Measurements from ENCODE around the gene ASCL5.

Gene ASCL5

GRCh38 chr1:201115390-201115937 is 11.5 kb downstream of the ASCL5 start:
- no peak overlapping the region for H3K4me3 ChIP-seq
- peaks cover 6% of the 10 kb centered on the region for H3K4me1 ChIP-seq
- H3K9me3 ChIP-seq = no peaks in the 10 kb centered on the region
- H3K36me3 ChIP-seq (replicated peaks) = no peaks in the 10 kb centered on the region
- in situ Hi-C loops (cut with MboI; ENCODE audit: low sequenced_read_pairs) = loop anchor here (5.0 to 10.0 kb wide), 2 partner anchors 59 to 138 kb away; no protein-coding TSS in a partner anchor
- no peaks in the 10 kb centered on the region for H3K27me3 ChIP-seq (ENCODE audit: low read depth)
- no peak for DNase-seq (ENCODE audit: low spot score in 2 of 2)

GRCh38 chr1:201114245-201115131 is 12.5 kb downstream of the ASCL5 start:
- in situ Hi-C loops (cut with MboI; ENCODE audit: low sequenced_read_pairs) = loop anchor here (5.0 to 10.0 kb wide), 2 partner anchors 60 to 137 kb away; no protein-coding TSS in a partner anchor
- Histone ChIP-seq H3K4me3 (peak overlapping the region; percentile 36), H3K27me3 (ENCODE audit: low read depth) (no peaks in the 10 kb centered on the region)

GRCh38 chr1:201113451-201114244 is 13.3 kb downstream of the ASCL5 start:
- H3K27me3 ChIP-seq (ENCODE audit: low read depth) = no peaks in the 10 kb centered on the region
- H3K4me3 ChIP-seq = peak overlapping the region; percentile 36
- H3K36me3 ChIP-seq (replicated peaks) = no peaks in the 10 kb centered on the region
- H3K4me1 ChIP-seq = peaks cover 9% of the 10 kb centered on the region
- no peak for DNase-seq (ENCODE audit: low spot score in 2 of 2)
- no peaks in the 10 kb centered on the region for H3K9me3 ChIP-seq
- in situ Hi-C loops (cut with MboI; ENCODE audit: low sequenced_read_pairs) = loop anchor here (10.0 kb wide), 1 partner anchor 61 kb away; no protein-coding TSS in a partner anchor

More at GRCh38 chr1:201114245-201115131, 12.5 kb downstream of the ASCL5 start:
- Histone ChIP-seq H3K9me3 (no peaks in the 10 kb centered on the region), H3K4me1 (peaks cover 6% of the 10 kb centered on the region), H3K36me3 (replicated peaks) (no peaks in the 10 kb centered on the region)
- peak; percentile 90 to 93 for DNase-seq (ENCODE audit: low spot score in 2 of 2)

- no peaks in the 10 kb centered on the region for H3K9me3 ChIP-seq
- DNase-seq (ENCODE audit: low spot score in 2 of 2) = no peak
- no peaks in the 10 kb centered on the region for H3K36me3 ChIP-seq (replicated peaks)
- H3K4me3 ChIP-seq = no peak overlapping the region
- peaks cover 14% of the 10 kb centered on the region for H3K4me1 ChIP-seq
- in situ Hi-C loops (cut with MboI; ENCODE audit: low sequenced_read_pairs) = loop anchor here (10.0 kb wide), 1 partner anchor 62 kb away; no protein-coding TSS in a partner anchor
- H3K27me3 ChIP-seq (ENCODE audit: low read depth) = no peaks in the 10 kb centered on the region
Measured at GRCh38 chr1:201112926-201113325, 14.1 kb downstream of the ASCL5 start.

- H3K36me3 ChIP-seq (replicated peaks) = no peaks in the 10 kb centered on the region
- H3K9me3 ChIP-seq = no peaks in the 10 kb centered on the region
- in situ Hi-C loops (cut with MboI; ENCODE audit: low sequenced_read_pairs) = loop anchor here (10.0 kb wide), 1 partner anchor 63 kb away; no protein-coding TSS in a partner anchor
- no peak within 1 kb of the TSS for H3K4me3 ChIP-seq
- no peaks in the 10 kb centered on the region for H3K27me3 ChIP-seq (ENCODE audit: low read depth)
- DNase-seq (ENCODE audit: low spot score in 2 of 2) = no peak
- peaks cover 14% of the 10 kb centered on the region for H3K4me1 ChIP-seq
Measured at GRCh38 chr1:201112173-201112731, 14.7 kb downstream of the ASCL5 start, which contains the start of gene CACNA1S. Gene CACNA1S (minus strand): TSS chr1:201112426. CDS start chr1:201112339, 87 bp downstream.

- Histone ChIP-seq H3K4me1 (peaks cover 14% of the 10 kb centered on the region), H3K9me3 (no peaks in the 10 kb centered on the region), H3K4me3 (no peak overlapping the region), H3K36me3 (replicated peaks) (no peaks in the 10 kb centered on the region), H3K27me3 (ENCODE audit: low read depth) (no peaks in the 10 kb centered on the region)
- no peak for DNase-seq (ENCODE audit: low spot score in 2 of 2)
- in situ Hi-C loops (cut with MboI; ENCODE audit: low sequenced_read_pairs) = loop anchor here (10.0 kb wide), 1 partner anchor 63 kb away; no protein-coding TSS in a partner anchor
Measured at GRCh38 chr1:201111672-201112071, 15.3 kb downstream of the ASCL5 start.

- Histone ChIP-seq H3K36me3 (replicated peaks) (no peaks in the 10 kb centered on the region), H3K27me3 (ENCODE audit: low read depth) (no peaks in the 10 kb centered on the region), H3K4me1 (peaks cover 14% of the 10 kb centered on the region), H3K4me3 (no peak overlapping the region), H3K9me3 (no peaks in the 10 kb centered on the region)
- no peak for DNase-seq (ENCODE audit: low spot score in 2 of 2)
- in situ Hi-C loops (cut with MboI; ENCODE audit: low sequenced_read_pairs) = loop anchor here (10.0 kb wide), 1 partner anchor 64 kb away; no protein-coding TSS in a partner anchor
Measured at GRCh38 chr1:201111156-201111555, 15.8 kb downstream of the ASCL5 start.

GRCh38 chr1:201110616-201111015 is 16.4 kb downstream of the ASCL5 start:
- no peaks in the 10 kb centered on the region for H3K36me3 ChIP-seq (replicated peaks)
- no peaks in the 10 kb centered on the region for H3K27me3 ChIP-seq (ENCODE audit: low read depth)
- in situ Hi-C loops (cut with MboI; ENCODE audit: low sequenced_read_pairs) = loop anchor here (10.0 kb wide), 1 partner anchor 64 kb away; no protein-coding TSS in a partner anchor
- H3K9me3 ChIP-seq = no peaks in the 10 kb centered on the region
- DNase-seq (ENCODE audit: low spot score in 2 of 2) = no peak
- H3K4me3 ChIP-seq = no peak overlapping the region
- peaks cover 14% of the 10 kb centered on the region for H3K4me1 ChIP-seq

- in situ Hi-C loops (cut with MboI; ENCODE audit: low sequenced_read_pairs) = loop anchor here (10.0 kb wide), 1 partner anchor 65 kb away; no protein-coding TSS in a partner anchor
- H3K36me3 ChIP-seq (replicated peaks) = no peaks in the 10 kb centered on the region
- H3K27me3 ChIP-seq (ENCODE audit: low read depth) = no peaks in the 10 kb centered on the region
- no peak overlapping the region for H3K4me3 ChIP-seq
- H3K4me1 ChIP-seq = peaks cover 14% of the 10 kb centered on the region
- H3K9me3 ChIP-seq = no peaks in the 10 kb centered on the region
- DNase-seq (ENCODE audit: low spot score in 2 of 2) = no peak
Measured at GRCh38 chr1:201110138-201110537, 16.8 kb downstream of the ASCL5 start.

- no peak for DNase-seq (ENCODE audit: low spot score in 2 of 2)
- in situ Hi-C loops (cut with MboI; ENCODE audit: low sequenced_read_pairs) = loop anchor here (10.0 kb wide), 1 partner anchor 65 kb away; no protein-coding TSS in a partner anchor
- Histone ChIP-seq H3K36me3 (replicated peaks) (no peaks in the 10 kb centered on the region), H3K27me3 (ENCODE audit: low read depth) (no peaks in the 10 kb centered on the region), H3K9me3 (no peaks in the 10 kb centered on the region), H3K4me1 (peaks cover 14% of the 10 kb centered on the region), H3K4me3 (no peak overlapping the region)
Measured at GRCh38 chr1:201109651-201110050, 17.3 kb downstream of the ASCL5 start.

- DNase-seq (ENCODE audit: low spot score in 2 of 2) = peak; percentile 74 to 80
- Histone ChIP-seq H3K4me1 (peaks cover 10% of the 10 kb centered on the region), H3K4me3 (no peak overlapping the region), H3K36me3 (replicated peaks) (no peaks in the 10 kb centered on the region), H3K9me3 (no peaks in the 10 kb centered on the region), H3K27me3 (ENCODE audit: low read depth) (no peaks in the 10 kb centered on the region)
- in situ Hi-C loops (cut with MboI; ENCODE audit: low sequenced_read_pairs) = no loop called here
Measured at GRCh38 chr1:201108614-201109013, 18.4 kb downstream of the ASCL5 start.

GRCh38 chr1:201105688-201106087 is 21.3 kb downstream of the ASCL5 start:
- in situ Hi-C loops (cut with MboI; ENCODE audit: low sequenced_read_pairs) = no loop called here
- Histone ChIP-seq H3K36me3 (replicated peaks) (no peaks in the 10 kb centered on the region), H3K27me3 (ENCODE audit: low read depth) (no peaks in the 10 kb centered on the region), H3K9me3 (no peaks in the 10 kb centered on the region), H3K4me1 (peaks cover 10% of the 10 kb centered on the region), H3K4me3 (no peak overlapping the region)
- no peak for DNase-seq (ENCODE audit: low spot score in 2 of 2)

GRCh38 chr1:201104141-201104540 is 22.8 kb downstream of the ASCL5 start:
- H3K36me3 ChIP-seq (replicated peaks) = no peaks in the 10 kb centered on the region
- no peaks in the 10 kb centered on the region for H3K9me3 ChIP-seq
- H3K4me3 ChIP-seq = no peak overlapping the region
- in situ Hi-C loops (cut with MboI; ENCODE audit: low sequenced_read_pairs) = no loop called here
- no peaks in the 10 kb centered on the region for H3K27me3 ChIP-seq (ENCODE audit: low read depth)
- H3K4me1 ChIP-seq = peaks cover 10% of the 10 kb centered on the region
- no peak for DNase-seq (ENCODE audit: low spot score in 2 of 2)
